Amniotic stem cell (primary cell): ENCODE measurements around the gene SMPD1.

Experiments used
- DNase-seq: peaks from one replicate; lab custom pipeline; 2025; lab: John Stamatoyannopoulos, UW

Gene SMPD1

DNA sequence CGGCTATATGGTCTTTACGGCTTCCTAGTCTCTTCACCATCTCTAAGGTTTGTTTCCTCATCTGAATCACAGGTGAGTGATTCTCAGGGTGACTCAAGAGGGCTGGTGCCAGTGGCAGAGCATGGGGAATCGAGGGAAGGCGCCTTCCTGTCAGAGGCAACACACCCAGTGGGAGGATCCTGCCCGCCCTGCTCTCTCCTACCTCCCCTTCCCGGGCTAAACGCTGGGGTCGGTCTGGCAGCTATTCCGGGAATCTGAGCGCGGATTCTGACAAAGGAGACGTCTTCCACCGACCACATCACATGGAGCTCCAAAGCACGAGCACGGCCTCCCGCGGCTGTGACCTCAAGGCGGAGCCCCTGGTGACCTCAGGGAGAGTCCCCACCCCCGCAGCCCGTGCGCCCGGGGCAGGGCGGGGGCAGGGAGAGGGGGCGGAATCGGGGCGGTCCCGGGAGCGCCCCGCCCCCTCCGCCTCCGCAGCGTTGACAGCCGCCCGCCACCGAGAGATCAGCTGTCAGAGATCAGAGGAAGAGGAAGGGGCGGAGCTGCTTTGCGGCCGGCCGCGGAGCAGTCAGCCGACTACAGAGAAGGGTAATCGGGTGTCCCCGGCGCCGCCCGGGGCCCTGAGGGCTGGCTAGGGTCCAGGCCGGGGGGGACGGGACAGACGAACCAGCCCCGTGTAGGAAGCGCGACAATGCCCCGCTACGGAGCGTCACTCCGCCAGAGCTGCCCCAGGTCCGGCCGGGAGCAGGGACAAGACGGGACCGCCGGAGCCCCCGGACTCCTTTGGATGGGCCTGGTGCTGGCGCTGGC is at the start of gene SMPD1:
TSS of gene SMPD1 (plus strand) at position 570 of the 813 bp plus-strand sequence. CDS start at position 695, 125 bp downstream.
- DNase-seq: peak; percentile 80

DNA sequence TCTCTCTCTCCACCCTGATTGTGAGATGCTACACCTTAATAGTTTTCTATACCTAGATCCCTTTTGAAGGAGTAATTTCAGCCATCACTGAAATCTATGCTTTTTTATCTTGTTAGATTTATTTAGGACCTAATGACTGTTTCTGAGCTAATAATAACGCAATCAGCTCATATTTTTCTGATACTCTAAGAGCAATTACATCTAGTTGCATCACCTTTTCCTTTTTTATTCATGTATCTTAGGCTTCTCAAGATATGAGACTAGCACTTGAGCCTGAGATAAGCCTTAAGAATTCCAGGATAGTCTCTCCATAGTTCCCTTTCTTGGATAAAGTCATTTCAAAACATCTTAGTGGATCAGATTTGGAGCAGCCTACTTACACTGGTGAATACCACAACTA is 44.9 kb upstream of the SMPD1 start:
- no peak for DNase-seq

DNA sequence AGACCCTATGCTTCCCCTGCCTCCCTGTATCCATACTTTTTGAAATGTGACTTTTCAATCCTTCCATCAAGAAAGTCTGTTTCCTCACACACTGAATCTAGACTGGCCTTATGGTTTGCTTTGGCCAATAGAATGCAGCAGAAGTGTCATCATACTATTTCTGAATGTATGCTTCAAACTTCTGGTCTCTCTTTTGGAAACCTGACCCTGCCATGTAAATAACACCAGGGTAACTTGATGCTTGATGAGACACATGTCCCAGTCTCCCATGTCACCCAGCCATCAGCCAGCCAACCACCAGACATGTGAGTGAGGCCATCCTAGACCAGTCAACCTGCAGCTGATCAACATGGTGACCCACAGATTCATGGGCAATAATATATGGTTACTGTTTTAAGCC is 40.2 kb upstream of the SMPD1 start:
- no peak for DNase-seq

DNA sequence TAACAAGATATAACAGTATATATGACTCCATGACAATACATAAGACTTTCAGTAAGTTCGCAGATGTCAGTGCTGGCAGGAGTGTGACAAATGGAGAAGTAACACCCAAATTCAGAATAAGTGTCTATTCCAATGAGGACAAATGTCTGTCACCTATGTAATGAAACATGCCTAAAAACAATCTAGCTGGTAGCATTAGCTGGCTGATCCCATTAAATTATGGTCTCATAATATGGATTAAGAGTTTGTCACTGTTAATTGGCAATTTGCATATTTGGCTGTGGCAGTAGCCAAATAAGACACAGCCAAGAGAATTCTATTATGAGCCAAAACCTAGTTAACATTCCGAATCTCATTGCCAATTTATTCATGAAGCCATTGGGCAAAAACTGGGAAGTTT is 39.8 kb upstream of the SMPD1 start:
- no peak for DNase-seq

DNA sequence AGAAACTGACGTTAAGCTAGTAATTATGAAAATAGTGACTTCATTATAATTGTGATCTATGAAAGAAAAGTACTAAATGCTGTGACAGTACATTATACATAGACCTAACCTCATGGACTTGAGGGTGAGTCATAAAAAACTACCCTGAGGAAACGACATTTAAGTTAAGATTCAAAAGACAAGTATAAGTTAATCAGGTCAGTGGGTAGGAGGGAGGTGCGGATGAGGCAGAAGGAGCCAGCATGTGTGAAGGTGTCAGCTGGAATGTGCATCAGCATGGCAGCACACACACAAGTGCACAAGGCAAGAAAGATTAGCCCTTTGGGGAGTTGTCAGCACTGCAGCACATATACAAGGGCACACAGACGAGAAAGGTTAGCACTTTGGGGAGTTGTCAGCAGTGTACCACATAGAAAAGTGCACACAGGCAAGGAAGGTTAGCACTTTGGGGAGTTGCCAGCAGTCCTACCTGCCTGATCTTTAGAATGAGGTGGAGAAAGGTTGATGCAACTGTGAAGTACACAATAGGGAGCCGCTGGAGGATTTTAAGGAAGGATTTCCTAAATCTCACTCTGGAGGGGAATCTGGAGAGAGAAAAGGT is 38.4 kb upstream of the SMPD1 start:
- DNase-seq: no peak

DNA sequence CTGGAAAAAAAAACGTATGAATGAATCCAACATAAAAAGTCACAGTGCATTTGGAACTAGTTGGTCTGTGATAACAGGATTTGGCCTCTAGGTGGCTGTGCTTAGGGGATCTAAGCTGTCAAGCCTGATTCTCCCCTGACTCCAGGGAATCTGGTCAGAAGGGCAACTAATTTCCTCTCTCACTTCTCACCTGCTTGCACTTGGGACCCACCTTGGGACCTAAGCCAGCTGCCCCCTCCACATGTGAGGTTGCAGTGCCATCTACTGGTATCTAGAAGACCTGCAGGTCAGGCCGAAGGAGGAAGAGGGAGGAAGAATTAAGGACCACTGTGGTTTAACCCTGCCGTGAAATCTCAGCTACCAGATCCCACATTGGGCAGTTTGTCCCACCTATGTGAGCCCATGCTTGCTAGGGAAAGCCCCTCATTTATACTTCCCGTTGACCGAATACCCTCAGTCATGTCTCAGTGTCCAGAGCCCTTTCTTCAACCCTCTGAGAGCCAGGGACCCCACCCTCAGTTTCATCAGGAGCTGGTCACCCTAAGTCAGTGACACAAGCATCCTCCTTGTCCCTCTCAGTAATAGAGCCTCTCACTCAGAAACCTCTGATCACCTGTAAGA is 36.8 kb upstream of the SMPD1 start:
- no peak for DNase-seq

DNA sequence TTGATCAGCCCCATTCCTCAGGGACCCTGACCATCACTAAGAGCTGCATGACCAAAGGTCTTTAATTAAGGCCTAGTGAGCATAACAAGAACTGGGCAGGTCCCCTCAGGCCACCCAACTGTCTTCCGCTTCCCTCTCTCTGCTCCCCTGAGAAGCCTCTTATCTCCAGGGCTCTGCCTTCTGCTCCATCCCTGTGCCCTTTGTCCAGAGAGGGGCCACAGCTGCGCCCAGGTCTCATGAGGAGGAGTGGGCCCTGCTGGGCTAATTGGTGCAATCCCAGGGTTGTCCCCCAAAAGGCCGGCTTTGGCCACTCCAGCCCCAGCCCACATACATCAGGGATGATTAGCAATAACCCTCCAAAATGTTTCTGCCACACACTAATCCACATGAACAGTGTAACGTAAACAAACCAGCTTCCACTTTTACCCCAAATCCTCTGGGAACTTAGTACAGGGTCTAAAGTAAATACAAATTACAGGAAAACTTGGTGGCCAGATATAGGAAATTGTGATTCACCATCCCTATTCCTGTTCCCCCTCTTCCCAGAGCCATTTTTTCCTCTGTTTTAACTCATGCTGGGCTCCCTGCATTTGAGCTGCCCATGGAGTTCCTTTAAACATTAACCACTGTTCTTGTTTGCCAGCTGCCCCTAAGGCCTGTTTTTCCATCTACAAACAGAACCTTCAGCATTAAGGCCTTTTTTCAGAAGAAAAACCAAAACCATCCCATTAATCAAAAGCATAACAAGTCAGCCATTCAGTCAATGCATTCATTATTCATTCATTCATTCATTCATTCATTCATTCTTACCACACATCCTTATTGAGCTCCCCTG is 35.4 kb upstream of the SMPD1 start:
- no peak for DNase-seq

DNA sequence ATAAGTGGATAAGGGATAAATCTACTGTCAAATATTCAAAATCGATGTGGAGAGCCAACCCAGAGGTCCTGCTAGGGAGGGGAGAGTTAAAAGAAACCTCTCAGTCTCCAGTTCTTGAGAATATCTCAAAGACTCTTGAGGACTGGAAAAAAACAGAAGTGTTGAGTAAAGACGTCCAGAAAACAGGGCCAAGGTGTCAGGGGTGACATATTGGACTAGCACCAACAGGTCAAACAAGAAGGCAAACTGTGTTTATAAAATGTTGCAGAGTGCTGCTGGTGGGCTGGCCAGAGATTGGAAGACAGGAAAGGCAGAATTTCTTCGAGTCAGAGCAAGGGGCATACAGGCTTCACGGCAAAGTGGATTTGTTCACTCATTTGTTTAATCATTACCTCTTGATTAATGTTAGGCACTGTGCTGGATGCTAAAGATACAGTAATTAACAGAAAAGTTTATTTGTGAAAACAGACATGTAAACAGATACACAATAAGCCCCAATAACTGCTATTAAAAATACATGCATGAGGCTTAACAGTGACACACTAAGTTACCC is 33.7 kb upstream of the SMPD1 start:
- DNase-seq: no peak

DNA sequence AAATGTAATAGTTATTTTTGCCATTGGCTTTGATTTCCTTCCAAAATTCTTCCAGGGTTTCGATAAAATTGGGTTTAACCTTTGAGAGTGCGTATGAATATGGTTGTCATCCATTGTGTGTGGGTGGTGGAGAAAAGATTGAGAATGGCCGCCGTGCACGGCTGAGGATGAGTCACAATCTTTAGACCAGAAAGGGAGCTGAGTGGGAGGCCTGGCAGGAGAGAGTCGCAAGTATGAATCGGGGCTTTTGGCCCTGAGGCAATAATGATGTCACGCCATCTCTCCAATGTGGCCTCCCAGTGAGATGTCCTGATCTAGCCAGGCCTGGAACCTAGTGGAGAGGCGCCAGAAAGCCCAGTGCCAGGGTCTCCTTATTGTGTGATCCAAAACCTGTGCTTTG is 33.1 kb upstream of the SMPD1 start:
- peak; percentile 90 for DNase-seq

DNA sequence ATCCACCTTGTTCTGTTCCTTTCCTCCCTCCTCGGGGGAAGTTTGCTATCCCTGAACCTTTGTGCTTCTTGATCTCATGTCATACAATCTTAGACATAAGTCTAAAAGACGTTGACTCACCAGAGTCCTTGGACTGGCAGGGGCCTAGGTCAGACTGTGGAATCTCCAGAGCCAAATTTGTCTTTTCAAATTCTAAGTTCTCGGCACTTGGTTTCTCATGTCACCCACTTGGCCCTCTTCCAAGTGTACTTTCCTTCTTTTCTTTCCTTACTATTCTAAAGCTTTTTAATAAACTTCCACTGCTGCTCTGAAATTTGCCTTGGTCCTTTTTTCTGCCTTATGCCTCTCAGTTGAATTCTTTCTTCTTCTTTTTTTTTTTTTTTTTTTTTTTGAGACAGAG is 30.1 kb upstream of the SMPD1 start:
- DNase-seq: no peak

DNA sequence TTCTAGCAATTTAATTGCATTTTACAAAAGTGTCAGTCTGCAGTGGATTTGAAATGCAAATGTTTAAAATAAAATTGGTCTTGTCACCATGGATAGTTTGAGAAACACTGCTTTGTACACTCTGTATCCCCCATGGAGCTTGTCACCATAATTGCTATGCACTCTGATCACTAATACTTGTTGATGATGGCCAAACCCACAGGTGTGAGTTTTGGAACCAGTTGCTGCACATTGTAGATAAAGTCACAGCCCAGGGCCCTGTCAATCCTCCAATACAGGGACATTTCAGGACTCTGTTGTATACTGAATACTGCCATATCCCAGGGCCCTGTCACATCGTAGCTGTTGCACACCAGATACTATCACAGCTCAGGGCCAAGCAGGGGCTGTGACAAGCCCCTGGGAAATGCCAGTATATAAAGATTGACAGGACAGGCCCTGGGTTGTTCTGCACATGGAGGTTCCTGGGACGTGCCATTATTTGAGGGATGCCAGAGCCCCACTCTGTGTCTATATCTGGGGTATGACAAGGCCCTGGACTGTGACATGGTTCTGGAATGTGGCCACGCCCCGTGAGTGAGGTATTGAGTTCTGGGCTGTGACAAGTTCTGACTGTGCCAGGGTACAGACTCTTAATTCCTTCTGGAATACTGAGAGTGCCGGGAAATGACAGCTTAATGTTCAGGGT is 27.9 kb upstream of the SMPD1 start:
- no peak for DNase-seq

DNA sequence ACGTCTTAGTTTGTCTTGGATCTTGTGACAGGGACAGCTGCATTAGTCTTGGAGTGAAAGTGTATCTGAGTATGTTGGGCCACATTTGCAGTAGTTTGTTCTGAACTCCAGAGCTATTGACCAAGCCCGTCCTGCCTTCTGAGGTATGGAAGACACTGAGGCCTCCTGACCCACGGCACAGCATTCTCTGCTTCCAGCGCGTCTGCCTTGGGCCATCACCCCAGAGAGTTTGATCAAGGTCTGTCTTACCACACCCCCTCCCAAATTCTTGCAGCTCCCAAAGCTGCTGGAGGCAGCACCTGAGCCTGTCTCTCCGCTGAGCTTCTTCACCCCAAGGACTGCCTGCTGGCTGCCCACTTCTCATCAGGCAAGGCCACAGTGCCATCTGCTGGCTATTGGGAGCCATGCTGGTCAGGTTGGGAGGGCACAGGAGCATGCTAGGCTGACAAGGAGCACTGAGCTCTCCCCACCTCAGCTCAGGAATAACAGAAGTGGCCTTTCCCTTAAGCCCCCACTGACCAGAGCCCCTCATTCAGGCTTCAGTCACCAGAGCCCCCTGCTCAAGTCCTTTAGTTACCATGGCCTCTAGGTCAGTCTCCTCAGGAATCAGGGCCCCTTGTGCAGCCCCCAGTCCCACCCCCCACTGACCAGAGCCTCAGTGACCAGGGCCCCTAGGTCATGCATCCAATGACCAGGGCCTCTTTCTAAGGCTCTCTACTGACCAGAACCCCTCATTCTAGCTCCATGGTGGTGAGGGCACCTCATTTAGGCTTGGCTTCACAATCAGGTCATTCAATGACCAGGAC is 27.2 kb upstream of the SMPD1 start:
- DNase-seq: peak; percentile 52

DNA sequence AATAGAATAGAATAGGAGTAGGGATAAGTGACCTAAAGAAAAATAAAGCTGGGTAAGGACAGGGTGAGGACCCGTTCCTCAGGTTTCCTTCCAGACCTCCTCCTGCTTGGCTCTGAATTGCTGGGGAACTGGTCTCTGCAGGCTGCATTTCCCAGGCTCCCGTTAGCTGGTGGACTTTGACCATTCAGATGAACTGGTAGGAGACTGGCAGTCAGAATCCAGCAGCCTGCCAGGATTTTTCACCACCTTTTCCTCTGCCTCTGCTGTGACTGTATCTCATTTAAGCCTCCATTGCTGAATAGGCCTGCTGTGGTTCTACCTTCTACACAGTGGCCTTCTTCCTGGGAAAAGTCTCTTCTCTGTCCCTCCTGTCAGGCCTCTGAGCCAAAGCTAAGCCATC is 24.6 kb upstream of the SMPD1 start:
- no peak for DNase-seq

DNA sequence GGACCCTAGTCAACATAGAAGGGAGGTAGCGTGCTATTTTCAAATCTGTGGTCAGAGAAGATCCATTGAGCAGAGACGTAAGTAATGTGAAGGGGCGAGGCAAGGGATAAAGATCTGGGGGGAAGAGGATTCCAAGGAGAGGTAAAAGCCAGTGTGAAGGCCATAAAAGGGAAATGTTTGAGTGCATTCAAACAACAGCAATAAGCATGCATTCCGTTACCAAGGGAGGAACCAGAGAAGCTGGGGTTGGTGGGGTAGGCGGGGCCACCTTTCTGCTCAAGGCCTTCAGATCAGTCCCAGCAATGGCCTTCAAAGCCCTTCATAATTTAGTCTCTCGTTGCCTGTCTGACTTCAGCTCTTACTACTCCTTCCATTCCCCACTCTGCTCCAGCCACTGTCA is 18.4 kb upstream of the SMPD1 start:
- DNase-seq: no peak

DNA sequence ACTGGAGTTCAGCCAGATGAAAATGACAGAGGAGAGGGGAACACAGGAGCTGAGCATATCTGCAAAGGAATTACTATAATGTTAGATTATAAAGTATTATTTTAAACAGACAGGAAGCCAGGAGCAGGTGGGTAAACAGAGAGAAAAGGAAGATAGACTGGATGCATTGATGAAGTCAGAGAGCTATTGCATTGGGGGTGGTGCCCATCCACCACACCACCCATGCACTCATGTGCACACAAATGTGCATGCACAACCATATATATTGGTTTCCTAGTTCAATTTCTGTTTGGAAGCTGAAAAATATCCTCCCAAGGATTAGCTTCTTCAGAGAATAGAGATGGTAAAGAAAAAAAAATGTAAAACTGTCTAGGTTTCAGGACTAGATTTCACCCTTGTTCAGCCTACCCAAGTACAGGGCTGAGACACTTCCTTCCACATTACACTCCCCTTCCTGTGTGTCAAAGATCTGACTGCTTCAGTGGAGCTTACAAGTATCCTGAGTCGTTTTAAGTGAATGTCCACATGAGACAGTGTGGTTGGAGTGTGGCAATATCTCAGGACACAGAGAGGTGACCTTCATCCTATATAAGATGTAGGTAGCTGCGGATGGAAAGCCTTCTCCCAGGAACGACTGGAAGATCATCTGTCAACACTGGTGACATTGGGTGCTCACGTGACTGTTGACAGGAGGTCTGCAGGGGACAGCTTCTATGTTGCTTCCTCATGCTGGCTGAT is 12.2 kb upstream of the SMPD1 start:
- DNase-seq: no peak

DNA sequence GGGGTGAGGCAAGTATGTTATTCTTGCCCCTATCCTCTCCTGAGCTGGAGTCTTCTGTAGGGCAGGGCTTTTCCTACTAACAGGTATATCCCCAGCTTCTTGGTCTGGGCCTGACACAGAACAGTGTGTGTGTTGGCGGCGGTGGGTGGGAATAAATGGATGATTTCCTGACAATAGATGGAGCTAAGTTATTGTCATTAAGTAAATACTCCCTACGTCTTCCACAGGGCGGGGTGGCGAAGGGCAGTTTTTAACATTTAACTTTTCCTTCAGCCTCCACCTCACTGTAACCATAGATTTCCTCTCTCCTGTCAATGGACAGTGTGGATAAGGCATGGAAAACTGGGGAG is 11.7 kb upstream of the SMPD1 start:
- no peak for DNase-seq

DNA sequence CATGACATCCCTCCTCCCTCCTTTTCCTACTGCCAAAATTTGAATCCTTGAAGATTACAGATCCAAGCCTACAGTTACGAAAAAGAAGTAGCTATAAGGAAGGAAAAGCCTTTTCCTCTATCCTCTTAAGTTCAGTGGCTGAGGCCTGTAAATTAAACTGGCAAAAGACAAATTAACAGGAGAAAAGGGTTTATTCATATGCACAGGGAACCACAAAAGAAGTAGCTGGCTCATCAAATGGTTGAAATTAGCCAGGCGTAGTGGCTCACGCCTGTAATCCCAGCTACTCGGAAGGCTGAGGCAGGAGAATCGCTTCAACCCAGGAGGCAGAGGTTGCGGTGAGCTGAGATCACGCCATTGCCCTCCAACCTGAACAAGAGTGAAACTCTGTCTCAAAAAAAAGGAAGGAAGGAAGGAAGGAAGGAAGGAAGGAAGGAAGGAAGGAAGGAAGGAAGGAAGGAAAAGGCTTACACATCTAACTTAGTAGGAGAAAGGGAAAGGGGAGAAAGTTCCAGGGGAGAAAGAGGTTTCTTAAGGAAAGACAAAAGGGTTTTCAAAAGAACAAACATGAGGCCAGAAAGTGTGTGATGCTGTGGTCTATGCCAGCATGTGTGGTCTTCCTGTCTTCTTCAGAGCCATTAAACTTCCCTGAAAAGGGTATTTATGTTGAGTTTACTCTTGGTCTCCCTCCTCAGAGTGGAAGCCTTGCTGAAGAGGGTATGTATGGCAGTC is 5.1 kb upstream of the SMPD1 start:
- DNase-seq: no peak

DNA sequence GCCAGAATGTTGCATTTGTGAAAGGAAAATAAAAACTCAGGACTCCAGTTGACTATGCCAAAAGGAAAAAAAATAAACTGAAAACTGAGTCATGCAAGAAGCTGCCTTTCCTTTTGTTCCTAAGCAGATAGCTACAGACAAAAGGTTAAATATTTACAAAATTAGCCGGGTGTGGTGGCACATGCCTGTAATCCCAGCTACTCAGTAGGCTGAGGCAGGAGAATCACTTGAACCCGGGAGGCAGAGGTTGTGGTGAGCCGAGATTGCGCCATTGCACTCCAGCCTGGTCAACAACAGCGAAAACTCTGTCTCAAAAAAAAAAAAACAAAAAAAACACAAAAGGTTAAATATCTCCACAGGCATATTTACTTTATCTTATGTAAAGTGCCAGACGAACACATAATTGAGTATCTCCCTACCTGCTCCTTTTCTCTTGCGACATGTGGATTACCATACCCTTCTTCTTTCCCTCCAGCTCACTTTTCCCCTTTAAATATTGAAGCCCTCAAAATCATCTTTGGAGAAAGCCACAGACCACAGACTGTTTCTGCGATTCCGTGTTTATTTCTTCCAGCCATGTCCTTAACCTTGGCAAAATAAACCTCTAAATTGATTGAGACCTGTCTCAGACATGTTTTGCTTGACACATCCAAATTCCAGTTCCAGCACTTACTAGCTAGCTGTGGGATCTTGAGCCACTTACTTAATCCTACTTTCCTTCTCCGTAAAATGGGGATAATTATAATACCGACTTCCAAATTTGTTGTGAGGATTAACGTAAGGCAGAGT is 2.3 kb upstream of the SMPD1 start:
- DNase-seq: no peak

DNA sequence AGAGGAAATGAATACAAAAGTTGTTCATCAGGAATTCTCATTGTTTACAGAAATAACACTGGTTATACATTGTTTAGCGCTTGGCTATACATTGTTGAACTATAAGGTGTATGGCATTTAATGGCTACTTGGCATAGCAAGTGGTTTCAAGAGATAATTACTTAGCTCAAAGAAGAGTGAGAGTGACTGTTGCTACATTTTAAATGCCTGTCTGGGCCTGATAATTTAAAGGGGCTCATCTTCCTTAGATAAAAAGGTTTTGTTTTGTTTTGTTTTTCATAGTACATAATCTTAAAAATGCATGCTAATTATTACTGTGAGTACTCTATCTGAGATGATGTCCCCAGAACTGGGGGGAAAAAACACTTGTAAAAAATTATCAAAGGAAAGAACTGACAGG is 1.5 kb upstream of the SMPD1 start:
- DNase-seq: no peak
